Adipocyte (in vitro differentiated cells): ENCODE measurements around the gene TMEM132E.

Source experiments
- DNase-seq: peaks from one replicate; pipeline ENCODE4 v3.0.0-alpha.2; 2015; ENCODE audit warnings: low read depth
- H3K27me3 ChIP-seq: replicated peaks from 2 replicates; pipeline ENCODE4 v1.7.0; 2013; ENCODE audit warnings: mild to moderate bottlenecking, low read length, moderate library complexity; ENCODE audit not compliant: control insufficient read depth, insufficient read depth
- H3K36me3 ChIP-seq: 2 replicates; pipeline ENCODE4 v1.7.0; 2013; ENCODE audit warnings: low read length, mild to moderate bottlenecking, moderate library complexity; ENCODE audit not compliant: control insufficient read depth, insufficient read depth, severe bottlenecking
- H3K4me1 ChIP-seq: 2 replicates; pipeline ENCODE4 v1.7.0; 2013; ENCODE audit warnings: mild to moderate bottlenecking, low read length, moderate library complexity; ENCODE audit not compliant: control insufficient read depth, insufficient read depth
- H3K4me3 ChIP-seq: 2 replicates; pipeline ENCODE4 v1.7.0; 2013; ENCODE audit warnings: mild to moderate bottlenecking, low read length, moderate library complexity
- H3K9ac ChIP-seq: 2 replicates; pipeline ENCODE4 v1.7.0; 2013; ENCODE audit warnings: mild to moderate bottlenecking, low read length, moderate library complexity
- H3K9me3 ChIP-seq: 2 replicates; pipeline ENCODE4 v1.7.0; 2013; ENCODE audit warnings: mild to moderate bottlenecking, low read length, moderate library complexity; ENCODE audit not compliant: control insufficient read depth

Gene TMEM132E

DNA sequence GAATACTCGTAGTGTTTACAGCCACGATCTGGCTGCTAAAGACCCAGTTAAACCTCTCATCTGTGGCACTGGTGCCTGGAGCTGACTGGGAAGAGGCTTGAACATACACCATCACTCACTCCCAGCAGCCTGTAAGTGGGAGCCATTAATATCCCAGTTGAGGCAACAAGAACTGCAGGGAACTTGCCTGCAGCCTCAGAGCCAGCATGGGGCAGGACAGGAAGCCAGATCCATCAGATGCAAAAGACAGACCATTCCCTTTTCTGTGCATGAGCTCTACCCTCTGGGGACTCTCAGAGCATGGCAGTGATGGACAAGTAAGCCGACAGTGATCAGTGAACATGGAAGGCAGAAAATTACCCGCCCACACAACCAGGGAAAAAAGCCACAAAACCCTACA is 91.8 kb downstream of the TMEM132E start:
- no peak for DNase-seq
- no peaks in the 10 kb centered on the region for H3K36me3 ChIP-seq
- H3K27me3 ChIP-seq = peaks cover 24% of the 10 kb centered on the region
- no peak overlapping the region for H3K9ac ChIP-seq
- H3K4me1 ChIP-seq = no peaks in the 10 kb centered on the region
- no peaks in the 10 kb centered on the region for H3K9me3 ChIP-seq
- no peak overlapping the region for H3K4me3 ChIP-seq

DNA sequence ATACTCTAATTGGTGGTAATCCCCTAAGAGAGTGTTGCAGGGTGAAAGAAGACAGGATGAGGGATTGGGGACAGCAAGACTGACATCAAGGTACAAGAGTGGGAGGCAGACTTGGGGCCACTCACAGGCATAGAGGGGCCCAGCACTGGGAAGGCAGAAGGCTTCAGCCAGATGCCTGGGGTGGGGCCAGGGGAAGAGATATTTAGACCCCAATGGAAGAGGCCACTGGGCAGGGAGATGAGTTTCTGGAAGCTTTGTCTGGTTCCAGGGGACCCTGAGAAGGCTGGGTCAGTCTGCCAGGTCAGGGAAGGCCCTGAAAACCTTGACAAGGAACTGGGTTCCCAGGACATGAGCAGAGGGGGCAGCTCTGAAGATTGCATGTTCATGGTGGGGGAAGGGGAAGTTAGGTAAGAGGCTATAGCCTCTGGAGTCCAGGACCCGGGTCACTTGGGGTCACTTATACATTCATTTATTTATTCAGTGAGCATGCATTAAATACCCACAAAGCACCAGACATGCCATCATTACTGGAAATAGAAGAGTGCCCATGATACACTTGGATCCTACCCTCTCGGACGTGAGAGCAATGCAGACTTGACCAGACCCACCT is 92.9 kb downstream of the TMEM132E start:
- Histone ChIP-seq H3K9me3 (no peaks in the 10 kb centered on the region), H3K36me3 (no peaks in the 10 kb centered on the region), H3K27me3 (peaks cover 23% of the 10 kb centered on the region), H3K4me3 (no peak overlapping the region), H3K9ac (no peak overlapping the region), H3K4me1 (no peaks in the 10 kb centered on the region)
- DNase-seq = no peak

DNA sequence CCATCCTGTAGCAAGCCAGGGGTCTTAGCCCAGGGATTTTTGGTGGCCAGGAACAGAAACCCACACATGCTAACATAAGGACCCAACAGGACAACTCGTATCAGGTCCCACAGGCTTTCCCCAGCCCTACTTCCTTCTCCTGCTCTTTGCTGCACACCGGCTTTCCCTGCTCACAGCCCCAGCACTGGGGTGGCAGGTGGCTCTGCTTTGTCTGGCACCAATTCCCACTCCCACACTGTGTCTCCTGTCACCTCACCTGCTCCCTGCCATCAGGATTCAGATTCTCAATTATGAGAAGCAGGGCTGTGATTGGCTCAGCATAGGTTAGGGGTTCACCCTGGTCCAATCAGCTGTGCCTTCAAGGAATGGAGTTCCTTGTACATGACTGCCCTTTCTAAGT is 94.1 kb downstream of the TMEM132E start:
- H3K9me3 ChIP-seq = no peaks in the 10 kb centered on the region
- H3K9ac ChIP-seq = no peak overlapping the region
- no peaks in the 10 kb centered on the region for H3K4me1 ChIP-seq
- peaks cover 12% of the 10 kb centered on the region for H3K27me3 ChIP-seq
- H3K36me3 ChIP-seq = no peaks in the 10 kb centered on the region
- no peak for DNase-seq
- no peak overlapping the region for H3K4me3 ChIP-seq

DNA sequence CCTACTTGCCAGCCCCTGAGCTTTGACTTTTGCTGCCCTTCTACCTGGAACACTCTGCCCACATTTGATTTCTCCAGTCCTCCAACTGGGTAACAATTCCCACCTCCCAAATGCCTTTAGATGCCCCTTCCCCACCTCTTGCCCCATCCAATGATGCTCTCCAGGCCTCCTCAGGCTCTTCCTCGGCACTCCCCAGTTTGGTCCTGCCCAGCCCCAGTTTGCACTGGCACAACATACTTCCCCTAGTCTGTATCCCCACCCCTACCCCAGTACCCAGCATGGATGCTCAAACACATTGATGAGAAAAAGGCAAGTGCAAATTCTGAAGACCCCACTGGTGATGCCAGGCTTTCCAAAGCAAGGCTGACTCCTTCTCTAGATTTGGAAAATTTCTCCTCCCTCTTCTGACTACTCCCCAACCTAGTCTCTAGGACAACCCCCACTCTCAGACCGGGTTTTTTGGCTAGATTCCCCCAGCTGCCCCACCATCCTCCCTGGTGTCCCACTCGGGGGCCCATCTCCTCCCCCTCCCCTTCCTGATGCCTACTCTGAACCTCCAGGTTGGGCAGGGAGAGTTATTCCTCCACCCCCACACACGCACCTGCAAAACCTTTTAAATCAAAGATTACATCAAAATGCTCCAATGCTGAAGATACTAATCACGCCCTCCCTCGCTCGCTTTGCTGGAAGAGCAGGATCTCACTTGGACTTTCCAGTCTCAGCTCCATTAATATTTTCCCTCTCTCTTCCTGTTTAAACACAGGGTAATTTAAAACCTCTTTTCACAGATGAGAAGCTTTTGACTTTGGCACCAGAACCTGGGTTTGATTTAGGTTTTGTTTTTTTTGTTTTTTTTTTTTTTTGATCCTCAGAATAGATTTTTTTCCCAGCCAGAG is 94.9 kb downstream of the TMEM132E start:
- peaks cover 8% of the 10 kb centered on the region for H3K27me3 ChIP-seq
- H3K36me3 ChIP-seq = no peaks in the 10 kb centered on the region
- H3K4me3 ChIP-seq = no peak overlapping the region
- no peak for DNase-seq
- no peaks in the 10 kb centered on the region for H3K9me3 ChIP-seq
- H3K9ac ChIP-seq = no peak overlapping the region
- H3K4me1 ChIP-seq = no peaks in the 10 kb centered on the region

DNA sequence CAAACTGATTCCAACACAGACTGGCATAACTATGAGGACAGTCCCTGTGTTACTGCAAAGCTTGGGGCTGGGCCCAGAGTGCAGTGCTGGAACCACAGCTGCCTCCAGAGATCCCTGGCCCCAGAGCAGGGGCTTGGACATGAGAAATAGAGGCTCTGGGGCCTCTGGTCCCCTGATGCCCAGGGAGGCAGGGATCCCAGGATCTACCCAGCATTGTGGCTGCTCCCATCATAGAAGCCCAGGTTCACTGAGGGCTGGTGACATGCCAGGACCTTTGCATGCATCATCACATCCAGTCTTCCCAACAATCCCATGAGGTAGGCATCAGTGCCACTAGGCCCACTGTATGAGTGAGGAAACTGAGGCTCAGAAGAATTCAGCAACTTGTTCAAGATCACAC is 95.8 kb downstream of the TMEM132E start:
- no peaks in the 10 kb centered on the region for H3K9me3 ChIP-seq
- H3K27me3 ChIP-seq = peaks cover 8% of the 10 kb centered on the region
- DNase-seq = no peak
- H3K9ac ChIP-seq = no peak overlapping the region
- no peak overlapping the region for H3K4me3 ChIP-seq
- H3K36me3 ChIP-seq = no peaks in the 10 kb centered on the region
- H3K4me1 ChIP-seq = no peaks in the 10 kb centered on the region

DNA sequence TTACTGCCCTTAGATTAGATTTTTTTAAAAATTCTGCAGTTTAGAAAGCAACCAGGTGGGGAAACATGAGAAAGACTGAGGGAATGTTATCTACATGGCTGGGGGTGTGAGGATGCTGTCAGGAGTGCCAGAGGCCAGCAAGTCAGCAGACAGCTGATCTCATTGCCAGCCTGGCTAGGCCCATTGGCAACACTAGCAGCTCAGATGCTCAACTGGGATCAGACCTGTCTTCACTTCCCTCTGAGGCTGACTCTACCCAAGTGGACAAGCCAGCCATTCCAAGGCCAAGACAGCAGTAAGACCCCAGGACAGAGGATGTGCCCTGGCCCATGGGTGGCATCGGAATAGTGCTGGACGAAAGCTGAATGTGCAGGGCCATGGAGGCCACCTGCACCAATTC is 96.2 kb downstream of the TMEM132E start:
- Histone ChIP-seq H3K9ac (no peak overlapping the region), H3K27me3 (peaks cover 8% of the 10 kb centered on the region), H3K9me3 (no peaks in the 10 kb centered on the region), H3K4me3 (no peak overlapping the region), H3K36me3 (no peaks in the 10 kb centered on the region), H3K4me1 (no peaks in the 10 kb centered on the region)
- DNase-seq = no peak

DNA sequence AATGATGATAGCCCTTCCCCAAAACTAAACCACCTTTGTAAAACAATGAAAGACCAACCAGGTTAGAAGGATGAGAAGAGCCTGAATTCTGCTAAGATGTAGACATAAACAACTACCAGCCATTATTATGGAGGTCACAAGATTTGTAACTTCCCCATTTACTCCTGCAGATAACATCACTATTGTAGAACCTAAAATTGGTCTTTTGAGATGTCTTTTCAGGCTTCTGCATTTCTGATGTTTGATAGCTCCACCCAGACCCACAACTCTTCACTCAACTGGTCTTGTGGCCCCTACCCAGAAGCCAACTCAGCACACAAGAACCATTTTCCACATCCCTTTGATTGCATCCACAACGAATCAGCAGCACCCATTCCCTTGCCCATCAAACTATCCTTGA is 100.8 kb downstream of the TMEM132E start:
- no peaks in the 10 kb centered on the region for H3K4me1 ChIP-seq
- no peaks in the 10 kb centered on the region for H3K27me3 ChIP-seq
- no peaks in the 10 kb centered on the region for H3K36me3 ChIP-seq
- no peak overlapping the region for H3K9ac ChIP-seq
- DNase-seq = no peak
- H3K9me3 ChIP-seq = no peaks in the 10 kb centered on the region
- H3K4me3 ChIP-seq = no peak overlapping the region

DNA sequence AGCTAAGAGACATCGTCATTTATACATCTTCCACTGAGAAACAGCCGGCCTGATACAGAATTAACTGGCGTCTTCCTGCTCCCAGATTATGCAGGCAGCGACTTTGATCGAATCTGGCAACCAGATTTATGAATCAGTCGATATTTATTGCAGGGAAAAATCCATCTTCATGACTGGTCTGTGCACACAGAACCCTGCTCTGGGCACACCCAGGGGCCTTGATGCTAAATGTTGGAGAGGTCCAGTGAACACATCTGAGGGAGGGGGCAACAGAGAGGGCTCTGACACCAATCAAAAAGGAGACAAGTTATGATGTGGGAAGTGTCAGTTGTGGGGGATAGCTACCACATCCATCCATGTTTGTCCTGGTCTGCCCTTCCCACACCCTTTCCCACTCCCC is 102.9 kb downstream of the TMEM132E start:
- no peak for DNase-seq
- Histone ChIP-seq H3K9ac (no peak overlapping the region), H3K9me3 (no peaks in the 10 kb centered on the region), H3K27me3 (no peaks in the 10 kb centered on the region), H3K4me3 (no peak overlapping the region), H3K36me3 (no peaks in the 10 kb centered on the region), H3K4me1 (no peaks in the 10 kb centered on the region)

DNA sequence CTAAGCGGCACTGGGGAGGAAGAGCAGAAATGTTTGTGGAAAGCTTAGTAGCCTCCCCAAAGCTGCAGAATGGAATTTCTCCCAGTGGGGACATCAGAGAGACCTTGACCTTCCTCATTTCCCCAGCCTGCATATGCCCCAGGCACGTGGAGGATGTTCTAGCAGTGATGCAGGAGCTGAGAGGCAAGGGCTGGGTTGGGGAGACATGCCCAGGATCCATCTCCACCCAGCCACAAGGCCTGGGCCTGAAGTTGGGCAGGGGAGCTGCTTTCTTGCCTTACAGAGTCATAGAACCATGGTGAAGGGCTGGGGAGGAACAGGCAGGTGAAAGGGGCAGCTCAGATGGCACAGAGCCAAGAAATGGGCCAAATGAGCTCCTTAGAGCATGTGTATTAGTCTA is 104.0 kb downstream of the TMEM132E start:
- H3K4me1 ChIP-seq = no peaks in the 10 kb centered on the region
- peaks cover 9% of the 10 kb centered on the region for H3K9me3 ChIP-seq
- H3K27me3 ChIP-seq = no peaks in the 10 kb centered on the region
- no peaks in the 10 kb centered on the region for H3K36me3 ChIP-seq
- H3K4me3 ChIP-seq = no peak overlapping the region
- DNase-seq = no peak
- H3K9ac ChIP-seq = no peak overlapping the region
